Esophagus muscularis mucosa (tissue), 4 donors: Measurements from ENCODE around the gene MYO19.
"Not testable (repeated sequence)": the region's sequence is repeated elsewhere in the genome, so short reads cannot be mapped to it uniquely, and the experiment has no call there.

Experiments
- EP300 ChIP-seq: sonication (generic); formaldehyde crosslinking; IDR thresholded peaks from one replicate; pipeline ENCODE4 v1.6.1; 2017; ENCODE audit warnings: antibody characterized with exemption
- POLR2A ChIP-seq: fragments of 450-650 bp; IDR thresholded peaks from one replicate; pipeline ENCODE4 v1.6.1; 2017; ENCODE audit warnings: antibody characterized with exemption, moderate library complexity, mild to moderate bottlenecking, low read depth
- TF ChIP-seq, protein P1 (sequence below), 3 experiments: fragments of 200-600 bp in 2 of 3; fragments of 450-650 bp in 1 of 3; sonication (generic) in 2 of 3; IDR thresholded peaks; one replicate each; pipeline ENCODE4 v1.5.1; 2017 to 2019; ENCODE audit warnings: antibody characterized with exemption in 3 of 3, mild to moderate bottlenecking in 2 of 3, moderate library complexity in 1 of 3

DNA sequence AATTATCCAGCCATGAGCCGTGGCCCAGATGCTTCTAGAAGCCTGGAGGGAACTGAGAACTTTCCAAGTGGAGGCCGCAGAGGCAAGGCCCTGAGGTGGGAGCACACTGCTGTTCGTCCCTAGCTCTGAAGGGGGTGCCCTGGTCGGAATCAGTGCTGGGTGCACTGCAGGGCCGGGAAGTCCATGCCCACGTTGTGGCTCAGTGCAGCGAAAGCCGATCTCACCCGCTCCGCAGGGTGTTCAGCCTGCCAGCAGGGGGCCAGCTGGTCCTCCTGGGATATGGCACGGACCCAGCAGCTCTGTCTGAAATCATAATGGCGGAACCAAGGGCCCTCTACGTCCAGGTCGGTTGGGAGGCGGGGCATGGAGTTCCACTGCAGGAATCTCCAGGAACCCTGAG is 84.7 kb downstream of the MYO19 start:
- not testable (repeated sequence) for TF ChIP-seq POLR2A, EP300
- TF ChIP-seq, protein P1, sequence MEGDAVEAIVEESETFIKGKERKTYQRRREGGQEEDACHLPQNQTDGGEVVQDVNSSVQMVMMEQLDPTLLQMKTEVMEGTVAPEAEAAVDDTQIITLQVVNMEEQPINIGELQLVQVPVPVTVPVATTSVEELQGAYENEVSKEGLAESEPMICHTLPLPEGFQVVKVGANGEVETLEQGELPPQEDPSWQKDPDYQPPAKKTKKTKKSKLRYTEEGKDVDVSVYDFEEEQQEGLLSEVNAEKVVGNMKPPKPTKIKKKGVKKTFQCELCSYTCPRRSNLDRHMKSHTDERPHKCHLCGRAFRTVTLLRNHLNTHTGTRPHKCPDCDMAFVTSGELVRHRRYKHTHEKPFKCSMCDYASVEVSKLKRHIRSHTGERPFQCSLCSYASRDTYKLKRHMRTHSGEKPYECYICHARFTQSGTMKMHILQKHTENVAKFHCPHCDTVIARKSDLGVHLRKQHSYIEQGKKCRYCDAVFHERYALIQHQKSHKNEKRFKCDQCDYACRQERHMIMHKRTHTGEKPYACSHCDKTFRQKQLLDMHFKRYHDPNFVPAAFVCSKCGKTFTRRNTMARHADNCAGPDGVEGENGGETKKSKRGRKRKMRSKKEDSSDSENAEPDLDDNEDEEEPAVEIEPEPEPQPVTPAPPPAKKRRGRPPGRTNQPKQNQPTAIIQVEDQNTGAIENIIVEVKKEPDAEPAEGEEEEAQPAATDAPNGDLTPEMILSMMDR (IDR thresholded peaks at IDR 0.05) = not testable (repeated sequence)
